Ureter (tissue), 1 donor: ENCODE measurements around the gene SLC22A2. TPM values are rescaled to one million over a fixed set of nuclear protein-coding genes. Genes with fewer than 3 reads are reported as not detected.
"Not testable (repeated sequence)": the region's sequence is repeated elsewhere in the genome, so short reads cannot be mapped to it uniquely, and the experiment has no call there.

Source experiments
- DNase-seq: peaks from one replicate; pipeline ENCODE4 v3.0.0-alpha.2; 2020; ENCODE audit warnings: low spot score
- total RNA-seq: library from RNA; stranded (reverse); gene quantifications from one replicate; pipeline ENCODE4 v1.2.4, GENCODE V29; 2023
- donor health status: DM: yes; HTN: yes; CAD: no.

Gene SLC22A2
- total RNA-seq, result not detected

GRCh38 chr6:160258346-160259142, at the start of gene SLC22A2:
TSS of gene SLC22A2 (minus strand) at chr6:160258821. CDS start at chr6:160258757, 64 bp downstream.
- no peak for DNase-seq

- peak; percentile 49 for DNase-seq
These were observed 47.5 kb upstream of the SLC22A2 start for GRCh38 chr6:160305926-160306713.

- no peak for DNase-seq
These were observed 45.2 kb upstream of the SLC22A2 start for GRCh38 chr6:160303806-160304205.

GRCh38 chr6:160302431-160303082, 43.9 kb upstream of the SLC22A2 start:
- DNase-seq, result not testable (repeated sequence)

- no peak for DNase-seq
These were observed 42.7 kb upstream of the SLC22A2 start for GRCh38 chr6:160301339-160301738.

GRCh38 chr6:160300076-160300695, 41.6 kb upstream of the SLC22A2 start:
- DNase-seq, result peak; percentile 70

- DNase-seq, result no peak
These were observed 40.9 kb upstream of the SLC22A2 start for GRCh38 chr6:160299559-160299958.

- DNase-seq, result no peak
These were observed 39.5 kb upstream of the SLC22A2 start for GRCh38 chr6:160298121-160298520.

GRCh38 chr6:160297310-160297709, 38.7 kb upstream of the SLC22A2 start:
- DNase-seq, result no peak

- DNase-seq, result no peak
These were observed 35.2 kb upstream of the SLC22A2 start for GRCh38 chr6:160293844-160294243.

GRCh38 chr6:160285541-160286105, 27.0 kb upstream of the SLC22A2 start:
- no peak for DNase-seq

GRCh38 chr6:160284575-160284974, 26.0 kb upstream of the SLC22A2 start:
- no peak for DNase-seq

GRCh38 chr6:160282444-160282843, 23.8 kb upstream of the SLC22A2 start:
- no peak for DNase-seq

- no peak for DNase-seq
These were observed 21.2 kb upstream of the SLC22A2 start for GRCh38 chr6:160279850-160280249.

- DNase-seq, result no peak
These were observed 20.2 kb upstream of the SLC22A2 start for GRCh38 chr6:160278786-160279310.

- DNase-seq, result no peak
These were observed 19.7 kb upstream of the SLC22A2 start for GRCh38 chr6:160278311-160278710.

GRCh38 chr6:160277546-160277945, 18.9 kb upstream of the SLC22A2 start:
- no peak for DNase-seq

GRCh38 chr6:160277144-160277543, 18.5 kb upstream of the SLC22A2 start:
- DNase-seq, result no peak

GRCh38 chr6:160276126-160276525, 17.5 kb upstream of the SLC22A2 start:
- DNase-seq, result no peak

- DNase-seq, result no peak
These were observed 16.9 kb upstream of the SLC22A2 start for GRCh38 chr6:160275511-160276003.

- DNase-seq, result no peak
These were observed 16.4 kb upstream of the SLC22A2 start for GRCh38 chr6:160274871-160275510.
